NCI-H2196 treated with DMSO at 0.1 percent for 48 hours (cell line): ENCODE data around the gene WDFY4.

Source experiments
- DNase-seq: peaks from one replicate; lab custom pipeline; 2025; ENCODE audit not compliant: unreplicated experiment; lab: John Stamatoyannopoulos, UW

WDFY4 gene

DNA sequence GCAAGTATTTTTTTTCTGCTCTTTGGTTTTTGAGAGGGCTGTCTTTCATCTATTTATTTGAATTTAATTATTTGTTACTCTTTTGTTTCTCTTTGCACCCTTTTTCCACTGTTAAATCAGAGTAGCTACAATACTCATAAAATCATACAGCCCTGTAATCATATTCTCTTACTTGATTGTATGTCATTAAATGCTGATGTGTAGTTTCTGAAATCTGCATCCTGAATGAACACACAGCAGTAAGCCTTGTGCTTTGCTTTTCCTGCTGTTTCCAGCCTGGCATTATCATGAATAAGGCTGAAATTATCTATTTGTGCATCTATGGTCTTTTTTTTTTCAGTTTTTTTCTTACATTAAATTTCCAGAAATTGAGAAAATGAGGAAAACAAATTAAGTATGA lies 250.9 kb downstream of the WDFY4 start:
- DNase-seq = no peak

DNA sequence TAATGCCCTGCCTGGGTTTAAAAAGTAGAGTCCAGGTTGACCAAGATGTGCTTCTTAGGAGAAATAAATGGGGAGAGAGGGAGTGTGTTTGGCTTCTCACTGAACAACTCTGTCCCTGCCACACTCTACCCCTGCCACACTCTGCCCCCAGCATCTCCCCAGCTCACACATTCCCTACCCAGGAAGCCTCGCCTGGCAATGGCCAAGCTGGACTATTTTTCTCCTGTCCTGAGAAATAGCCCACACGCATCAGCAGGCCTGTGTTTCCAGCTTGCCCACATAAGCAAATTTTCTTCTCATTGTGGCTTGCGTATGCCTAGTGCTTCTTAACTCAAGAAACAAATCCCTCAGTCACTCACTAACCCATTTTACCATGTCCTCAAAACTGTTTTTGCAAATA lies 253.1 kb downstream of the WDFY4 start:
- no peak for DNase-seq

DNA sequence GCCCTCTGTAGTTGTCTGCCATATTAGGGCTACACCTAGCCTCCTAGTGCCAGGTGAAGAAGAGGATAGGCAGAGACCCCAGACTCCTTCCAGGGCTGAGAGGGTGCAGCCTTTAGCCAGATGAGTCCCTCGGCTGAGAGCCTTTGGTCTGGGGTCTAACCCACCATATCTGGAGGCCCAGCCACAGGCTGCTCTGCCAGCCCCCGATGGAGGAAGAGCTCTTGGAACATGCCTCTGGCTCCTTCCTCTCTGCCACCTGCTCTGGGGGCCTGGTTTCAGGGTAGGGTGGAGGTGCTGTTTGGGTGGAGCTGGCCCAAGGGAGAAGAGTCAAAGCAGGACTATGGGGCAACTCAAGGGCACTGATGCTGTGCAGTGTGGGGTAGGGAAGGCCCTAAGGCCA lies 253.6 kb downstream of the WDFY4 start:
- DNase-seq = no peak

DNA sequence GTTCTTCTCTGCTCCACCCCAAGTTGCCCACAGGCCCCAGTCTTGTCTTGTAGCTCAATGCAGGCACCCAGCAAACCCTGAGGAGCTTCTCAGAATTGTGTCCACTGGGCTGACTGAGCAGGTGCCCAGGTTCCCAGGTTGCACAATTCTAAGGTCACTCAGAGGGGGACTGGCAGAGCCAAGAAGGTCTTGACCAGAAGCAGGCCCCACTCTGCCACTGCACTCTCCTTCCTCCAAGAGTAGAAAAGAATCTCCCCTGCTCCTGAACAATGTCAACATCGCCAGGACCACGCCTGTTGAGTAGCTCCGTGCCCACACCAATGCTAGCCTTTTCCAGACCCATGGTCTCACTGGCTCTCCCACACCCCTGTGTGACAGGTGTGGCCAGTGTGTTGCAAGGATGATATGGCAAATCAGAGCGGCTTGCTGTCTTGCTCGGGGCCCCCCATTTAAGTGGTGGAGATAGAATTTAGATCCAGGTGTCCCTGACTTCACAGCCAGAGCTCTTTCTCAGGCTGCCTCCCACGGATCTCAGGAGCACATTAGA lies 254.4 kb downstream of the WDFY4 start:
- no peak for DNase-seq

DNA sequence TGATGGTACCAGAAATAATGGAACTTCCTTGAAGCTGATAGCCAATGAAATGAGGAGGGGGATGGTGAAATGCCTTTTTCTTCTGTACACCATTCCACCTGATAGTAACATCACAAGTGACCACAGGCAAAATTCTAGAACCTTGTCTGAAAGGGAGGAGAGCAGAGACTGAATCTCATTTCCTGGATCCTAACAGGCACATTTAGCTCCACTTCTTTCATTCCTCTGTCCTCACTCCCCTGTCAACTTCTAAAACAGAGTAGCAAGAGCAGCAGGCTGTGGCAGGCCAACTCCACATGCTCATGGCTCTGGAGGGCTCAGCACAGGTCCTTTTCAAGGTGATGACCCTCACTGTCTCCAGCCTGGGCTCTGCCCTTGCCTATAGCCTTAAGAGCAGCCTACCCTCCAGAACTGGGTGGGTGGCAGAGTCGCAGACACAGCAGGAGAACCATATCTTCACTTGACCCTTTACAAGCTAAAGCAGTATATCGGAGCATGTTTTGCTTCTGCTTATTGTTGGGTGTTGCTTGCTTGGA lies 255.2 kb downstream of the WDFY4 start, which contains the start of gene LRRC18:
TSS of gene LRRC18 (minus strand) at position 51 of the 536 bp plus-strand sequence. CDS start 25,685 bp downstream, outside the sequence.
- DNase-seq = no peak

DNA sequence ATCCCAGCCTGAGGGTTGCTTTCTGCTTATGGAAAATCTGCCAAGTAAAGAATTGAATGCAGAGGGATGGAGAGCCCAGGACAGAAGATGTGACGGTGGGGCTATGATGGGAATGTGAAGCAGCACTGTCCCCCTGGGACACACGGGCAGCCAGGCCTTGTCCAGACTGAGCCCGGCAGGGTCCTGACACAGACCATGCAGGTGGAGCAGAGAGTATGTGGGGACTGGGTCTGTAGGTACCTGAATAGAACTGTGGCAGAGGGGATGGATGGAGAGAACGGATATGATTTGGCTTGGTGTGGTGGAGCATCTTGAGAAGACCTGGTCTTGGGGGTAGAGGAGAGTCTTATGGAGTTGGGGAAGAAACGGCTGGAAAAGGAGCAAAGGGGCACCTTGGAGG lies 255.7 kb downstream of the WDFY4 start:
- no peak for DNase-seq

DNA sequence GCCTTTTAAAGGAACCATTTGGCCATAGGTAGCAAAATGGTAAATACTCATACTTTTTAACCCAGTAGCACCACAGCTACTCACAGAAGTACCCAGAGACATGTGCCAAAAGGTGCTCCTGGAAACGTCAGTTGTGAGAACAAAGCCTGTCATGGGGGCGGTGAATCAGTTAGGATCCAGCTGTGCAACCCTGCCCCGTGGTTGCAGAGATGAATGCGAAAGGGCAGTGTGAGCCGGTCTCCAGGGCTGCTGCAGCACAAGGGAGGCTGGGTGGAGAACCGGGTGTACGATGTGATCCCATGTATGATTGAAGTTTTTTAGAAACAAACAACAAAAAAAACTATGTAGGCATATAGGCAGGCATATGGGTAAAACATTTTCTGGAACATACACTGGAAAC lies 256.3 kb downstream of the WDFY4 start:
- DNase-seq = no peak

DNA sequence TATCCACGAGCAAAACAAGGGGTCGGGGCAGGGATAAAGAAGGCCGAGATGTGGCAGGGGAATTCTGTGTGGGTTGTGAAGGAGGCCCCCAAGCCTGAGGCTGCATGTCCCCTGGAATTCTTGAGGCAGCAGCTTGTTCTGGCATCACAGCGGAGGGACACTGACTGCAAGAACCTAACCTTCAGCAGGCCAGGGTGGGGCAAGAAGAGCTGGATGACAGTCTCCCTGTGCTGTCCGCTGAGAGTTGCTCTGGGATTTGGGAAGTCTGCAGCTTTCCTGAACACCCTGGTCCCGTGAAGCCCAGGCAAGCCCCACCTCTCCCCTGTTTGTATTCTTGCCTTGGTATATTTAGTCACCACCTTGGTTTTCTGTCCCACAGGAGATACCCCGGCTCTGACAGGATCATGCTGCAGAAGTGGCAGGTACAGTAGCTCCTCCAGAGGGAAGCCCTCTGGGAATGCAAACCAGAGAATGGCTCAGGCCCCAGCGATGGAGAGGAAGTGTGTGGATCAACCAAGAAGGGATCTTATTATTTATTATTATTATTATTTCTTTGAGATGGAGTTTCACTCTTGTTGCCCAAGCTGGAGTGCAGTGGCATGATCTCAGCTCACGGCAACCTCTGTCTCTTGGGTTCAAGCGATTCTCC lies 256.9 kb downstream of the WDFY4 start:
- no peak for DNase-seq

DNA sequence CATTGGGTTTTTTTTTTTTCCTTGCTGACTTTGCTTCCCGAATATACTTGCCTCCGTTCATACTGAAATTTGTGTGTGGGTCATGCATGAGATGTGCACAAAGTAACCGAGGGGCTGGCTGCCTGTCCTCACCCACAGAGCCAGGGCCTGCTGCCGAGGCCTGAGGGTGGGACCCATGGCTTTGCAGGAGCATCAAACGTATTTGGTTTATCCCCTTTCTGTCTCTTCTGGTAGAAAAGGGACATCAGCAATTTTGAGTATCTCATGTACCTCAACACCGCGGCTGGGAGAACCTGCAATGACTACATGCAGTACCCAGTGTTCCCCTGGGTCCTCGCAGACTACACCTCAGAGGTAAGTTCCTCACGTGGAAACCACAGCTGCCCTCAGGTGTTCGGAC lies 258.4 kb downstream of the WDFY4 start:
- DNase-seq = no peak

DNA sequence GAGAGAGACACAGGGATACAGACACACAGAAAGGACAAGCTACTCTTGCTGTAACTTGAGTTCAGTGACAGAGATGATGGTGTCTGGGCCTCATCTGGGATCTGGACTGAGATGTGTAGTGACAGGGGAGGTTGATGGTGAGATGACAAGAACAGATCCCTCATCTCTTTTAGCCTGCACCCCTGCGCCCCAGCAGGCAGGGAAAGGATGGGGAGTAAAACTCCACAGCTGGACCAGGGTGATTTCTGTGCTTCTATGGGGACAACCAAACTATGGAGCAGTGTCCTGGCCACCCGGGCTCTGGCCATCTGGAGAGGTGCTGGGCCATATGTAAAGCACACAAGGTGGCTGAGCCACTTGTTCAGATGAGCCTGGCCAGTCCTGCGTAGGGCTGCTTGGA lies 259.5 kb downstream of the WDFY4 start:
- DNase-seq = no peak

DNA sequence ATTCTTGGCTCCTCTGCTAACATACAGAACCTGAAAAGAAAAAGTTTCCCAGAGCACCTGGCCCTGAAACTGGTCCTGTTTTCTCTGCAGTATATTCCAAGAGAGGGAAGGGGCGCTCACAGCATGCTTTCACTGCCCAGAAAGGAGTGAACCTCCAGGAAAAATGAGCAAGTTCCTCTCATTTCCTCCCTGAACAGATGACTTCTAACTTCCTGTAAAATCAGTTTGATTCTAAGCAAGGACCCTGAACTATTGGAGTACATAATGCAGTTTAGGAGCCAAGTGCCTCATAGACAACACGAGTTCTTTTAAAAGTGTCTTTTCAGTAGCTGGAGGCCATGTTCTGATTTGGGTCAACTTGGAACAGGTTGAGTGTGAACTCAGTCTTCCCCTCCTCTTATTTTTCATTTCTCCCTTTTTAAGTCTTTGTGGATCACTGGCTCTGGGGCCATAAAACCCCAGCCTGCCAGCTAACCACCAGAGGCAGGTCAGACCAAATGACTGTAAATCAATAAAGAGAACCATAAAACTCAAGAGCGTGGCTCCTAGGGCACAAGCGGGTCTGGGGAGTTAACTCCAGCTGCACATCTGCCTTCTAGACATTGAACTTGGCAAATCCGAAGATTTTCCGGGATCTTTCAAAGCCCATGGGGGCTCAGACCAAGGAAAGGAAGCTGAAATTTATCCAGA lies 260.9 kb downstream of the WDFY4 start:
- no peak for DNase-seq

DNA sequence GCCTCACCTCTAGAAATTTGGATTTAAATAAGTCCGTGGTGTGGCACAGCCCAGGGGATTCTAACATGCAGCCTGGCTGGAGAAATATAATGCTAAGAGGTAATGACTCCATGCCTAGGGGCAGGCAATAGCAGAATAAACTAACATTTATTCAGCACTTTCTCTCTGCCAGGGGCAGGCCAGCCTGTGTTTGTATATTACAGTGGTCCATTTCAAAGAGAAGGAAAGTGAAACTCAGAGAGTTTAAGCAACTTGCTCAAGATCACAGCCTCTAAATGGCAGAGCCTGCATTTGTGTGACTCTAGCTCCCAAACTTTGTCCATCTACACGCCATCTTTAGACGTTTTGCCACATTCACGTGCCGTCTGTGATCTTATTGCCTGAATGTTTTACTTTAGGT lies 261.7 kb downstream of the WDFY4 start:
- DNase-seq = no peak

DNA sequence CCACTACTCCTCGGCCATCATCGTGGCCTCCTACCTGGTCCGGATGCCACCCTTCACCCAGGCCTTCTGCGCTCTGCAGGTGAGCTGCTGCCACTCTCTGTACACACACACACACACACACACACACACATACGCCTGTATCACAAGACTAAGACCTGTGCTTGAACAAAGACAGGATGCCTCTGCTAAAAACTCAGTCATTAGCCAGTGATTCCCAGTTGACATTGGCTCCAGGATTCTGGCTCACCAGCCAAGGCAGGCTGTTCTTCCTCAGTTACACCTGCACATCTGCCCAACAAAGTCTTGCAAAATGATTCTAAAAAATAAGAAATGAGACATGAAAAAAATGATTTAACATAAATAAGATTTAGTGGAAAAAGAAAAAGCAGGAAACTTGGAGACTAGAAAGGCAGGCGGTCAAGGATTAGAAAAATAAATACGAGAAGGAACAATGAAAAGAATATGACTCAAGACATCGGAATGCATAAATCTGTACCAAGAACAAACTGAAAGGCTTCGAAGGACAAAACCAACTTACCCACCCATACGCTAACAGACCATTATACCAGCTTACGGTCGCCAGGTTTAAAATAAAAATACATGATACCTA lies 262.3 kb downstream of the WDFY4 start:
- DNase-seq = no peak

DNA sequence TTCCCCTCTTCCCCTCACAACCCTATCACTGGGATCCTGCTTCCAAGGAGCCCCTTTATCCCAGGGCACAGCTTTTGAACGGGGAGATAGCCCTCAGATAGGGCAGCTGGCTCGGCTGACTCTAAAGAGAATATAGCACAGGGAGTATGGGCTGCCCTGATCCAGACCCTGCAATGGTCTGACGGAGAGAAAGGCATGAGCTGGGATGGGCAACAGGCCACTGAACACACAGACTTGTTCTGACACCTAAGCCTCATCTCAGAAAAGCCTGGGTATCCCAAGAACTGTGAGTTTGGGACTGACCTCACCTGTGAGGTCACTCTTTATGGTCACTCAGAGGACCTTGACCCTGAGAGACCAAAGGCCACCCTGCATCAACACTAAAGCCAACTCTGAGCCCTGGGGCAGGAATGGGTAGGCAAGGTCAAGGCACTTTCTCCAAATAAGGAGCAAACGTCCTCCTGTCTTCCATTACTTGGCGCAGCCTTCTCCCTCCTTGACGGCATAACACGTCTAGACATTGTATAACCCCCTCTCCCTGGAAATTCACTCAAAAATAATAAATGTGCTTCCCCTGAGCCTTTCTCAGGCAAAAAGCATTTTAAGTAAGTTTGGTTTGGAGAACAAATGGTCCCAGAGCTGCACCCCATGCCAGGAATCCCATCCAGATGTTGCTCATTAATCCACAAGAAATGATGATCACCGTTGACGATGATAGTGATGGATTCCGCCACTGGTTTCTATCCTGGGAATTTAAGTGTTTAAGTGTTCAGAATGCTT lies 263.2 kb downstream of the WDFY4 start:
- no peak for DNase-seq

DNA sequence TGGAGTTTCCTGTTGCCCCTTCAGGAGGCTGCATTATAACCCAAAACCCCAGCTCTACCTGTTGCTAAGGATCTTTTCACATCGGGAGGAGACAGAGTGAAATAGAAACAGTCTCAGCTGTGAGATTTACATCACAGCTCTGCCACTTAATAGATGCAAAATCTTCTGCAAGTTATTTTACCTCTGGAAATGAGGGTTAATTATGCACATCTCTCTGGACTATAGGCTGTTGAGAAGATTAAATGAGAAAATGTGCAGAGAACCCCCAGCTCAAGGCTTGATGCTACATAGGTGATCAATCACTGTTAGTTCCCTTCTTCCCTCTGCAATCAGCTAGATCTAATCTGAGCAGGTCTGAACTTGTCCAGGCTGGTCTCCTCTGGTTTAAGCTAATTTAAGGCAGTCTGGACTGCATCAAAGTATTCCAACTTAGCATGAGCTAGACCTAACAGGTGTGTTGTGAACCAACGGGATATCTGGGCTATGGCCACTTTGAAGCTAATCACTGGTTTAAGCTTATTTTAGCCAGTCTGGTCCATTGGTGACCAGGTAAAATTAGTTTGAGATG lies 263.9 kb downstream of the WDFY4 start:
- no peak for DNase-seq

DNA sequence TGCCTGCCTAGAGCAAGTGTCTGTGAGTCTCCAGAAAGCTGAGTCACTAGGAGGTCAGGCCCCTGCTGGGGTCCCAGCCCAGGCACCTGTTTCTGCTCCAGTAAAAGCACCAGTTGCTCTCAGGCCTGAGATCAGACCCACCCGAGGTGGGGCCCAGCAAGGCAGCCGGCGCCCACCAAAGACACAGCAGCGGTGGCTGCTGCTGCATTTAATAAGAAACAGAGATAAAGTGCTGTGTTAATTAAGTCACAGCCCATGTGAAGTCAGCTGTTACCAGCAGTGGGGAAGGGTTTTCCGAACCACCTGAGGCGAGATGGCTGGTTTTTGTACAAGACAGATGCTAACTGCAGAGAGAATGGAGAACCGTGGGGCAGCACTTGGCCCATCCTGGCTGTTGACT lies 267.0 kb downstream of the WDFY4 start:
- DNase-seq = no peak

DNA sequence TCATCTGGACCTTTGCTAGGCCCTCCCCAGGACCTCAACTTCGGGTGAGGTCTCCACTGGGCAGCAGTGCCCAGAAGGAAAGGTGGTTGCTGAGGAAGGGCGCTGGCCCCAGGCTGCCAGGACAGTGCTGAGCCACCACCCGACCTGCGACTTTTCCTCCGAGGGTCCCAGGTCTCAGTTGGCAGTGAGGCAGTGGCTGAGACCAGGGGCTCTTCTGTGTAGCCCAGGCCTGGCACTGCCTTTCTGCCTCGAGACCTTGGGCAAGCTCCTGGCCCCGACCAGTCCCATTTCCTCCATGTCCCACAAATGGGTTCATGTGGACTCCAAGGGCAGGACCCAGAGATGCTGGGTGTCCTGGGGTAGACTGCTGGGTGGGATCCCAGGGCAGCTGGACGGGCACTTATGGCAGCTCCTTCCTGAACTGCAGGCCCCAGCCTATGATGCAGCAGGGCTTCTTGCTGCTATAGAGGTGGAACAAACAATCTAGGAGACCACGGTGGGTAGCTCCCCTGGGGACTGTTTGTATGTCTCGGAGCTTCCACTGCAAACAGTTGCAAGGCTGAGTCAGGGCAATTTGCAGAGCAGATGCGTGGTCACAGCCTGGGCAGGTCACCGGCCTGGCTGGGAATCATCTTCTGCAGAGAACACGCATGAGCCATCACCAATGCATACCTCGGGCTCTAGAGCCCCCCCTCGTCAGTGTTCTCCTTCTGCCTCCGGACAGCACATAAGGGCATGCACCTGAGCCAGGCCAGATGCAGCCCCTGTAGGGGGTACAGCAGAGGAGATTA lies 272.9 kb downstream of the WDFY4 start:
- no peak for DNase-seq

DNA sequence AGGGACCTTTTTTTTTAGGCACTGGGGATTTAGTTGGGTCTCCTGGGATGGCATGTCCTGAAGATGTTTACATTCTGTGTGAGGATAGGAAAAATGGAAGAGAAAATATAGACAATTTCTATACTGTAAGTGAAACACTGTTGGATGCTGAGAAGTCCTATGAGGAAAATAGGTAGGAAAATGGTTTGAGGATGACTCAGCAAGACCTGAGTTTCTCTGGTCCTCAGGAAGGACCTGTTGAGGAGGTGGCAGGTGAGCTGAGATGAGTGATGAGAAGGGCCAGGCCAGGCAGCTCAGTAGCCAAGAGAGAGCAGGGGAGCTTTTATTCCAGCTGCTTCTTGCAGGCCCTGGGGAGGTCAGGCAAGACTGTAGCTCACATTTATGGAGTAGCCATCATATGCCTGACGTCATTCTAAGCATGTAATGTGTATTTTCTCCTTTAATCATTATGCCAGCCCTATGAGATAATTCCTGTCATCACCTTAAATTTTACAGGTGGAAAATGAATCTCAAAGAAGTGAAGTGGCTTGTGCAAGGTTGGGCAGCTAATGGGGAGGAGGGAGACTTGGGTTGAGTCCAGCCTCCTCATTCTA lies 274.0 kb downstream of the WDFY4 start:
- DNase-seq = no peak

DNA sequence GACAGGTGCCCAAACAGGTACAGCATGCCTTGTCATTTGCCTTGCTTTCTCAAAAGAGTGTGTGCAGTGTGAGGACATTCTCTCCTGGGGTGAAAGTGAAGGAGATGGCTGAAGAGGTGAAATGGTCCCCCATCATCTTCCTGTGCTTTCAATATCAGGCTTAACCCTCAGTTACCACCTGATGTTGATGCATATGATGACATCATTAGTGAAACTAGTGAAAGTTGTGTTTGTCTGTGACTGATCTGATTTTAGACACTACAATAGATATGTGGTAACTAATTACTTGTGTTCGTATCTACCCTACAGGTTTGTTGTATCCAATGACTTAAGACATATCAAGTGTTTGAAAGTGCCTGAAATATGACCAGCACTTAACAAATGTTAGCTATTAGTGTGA lies 279.4 kb downstream of the WDFY4 start:
- no peak for DNase-seq

DNA sequence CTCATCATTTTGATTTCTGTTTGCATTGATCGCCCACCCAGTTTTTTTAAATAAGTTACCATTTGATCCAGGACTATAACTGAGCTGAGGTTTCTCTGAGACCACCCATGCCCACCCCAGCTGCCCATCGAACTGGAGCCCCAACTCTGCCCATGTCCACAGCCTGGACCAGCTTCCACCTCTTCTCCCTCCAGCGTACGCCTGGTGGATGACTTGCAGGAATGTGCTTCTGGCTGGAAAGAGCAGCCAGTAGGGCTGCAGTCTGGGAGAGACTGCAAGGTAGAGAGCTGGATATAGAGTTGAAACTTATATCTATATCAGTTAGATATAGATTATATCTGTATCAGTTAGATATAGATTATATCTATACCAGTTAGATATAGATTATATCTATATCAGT lies 280.8 kb downstream of the WDFY4 start:
- no peak for DNase-seq
